Measurements from ENCODE around the gene C2CD4B. TPM values are rescaled to one million over a fixed set of nuclear protein-coding genes. Genes with fewer than 3 reads are reported as not detected.

C2CD4B gene
- total RNA-seq, 1 experiment from 2014 or later: 1.3 TPM

GRCh38 chr15:62212741-62213140 is 47.7 kb upstream of the C2CD4B start:
- Mint-ChIP-seq H3K9me3 (peaks cover 69% of the 10 kb centered on the region), H3K4me3 (no peak overlapping the region), H3K4me1 (peaks cover 10% of the 10 kb centered on the region), H3K36me3 (peaks cover 35% of the 10 kb centered on the region), H3K27me3 (ENCODE audit: low read depth) (peaks cover 3% of the 10 kb centered on the region; the same call in 1 of the 2 replicates), H3K27ac (no peak overlapping the region)
- no peak for ATAC-seq
- ChIA-PET POLR2A (no interaction called here), CTCF (no interaction called here)
- no peak for DNase-seq (ENCODE audit: low spot score)
- TF ChIP-seq, protein P1, sequence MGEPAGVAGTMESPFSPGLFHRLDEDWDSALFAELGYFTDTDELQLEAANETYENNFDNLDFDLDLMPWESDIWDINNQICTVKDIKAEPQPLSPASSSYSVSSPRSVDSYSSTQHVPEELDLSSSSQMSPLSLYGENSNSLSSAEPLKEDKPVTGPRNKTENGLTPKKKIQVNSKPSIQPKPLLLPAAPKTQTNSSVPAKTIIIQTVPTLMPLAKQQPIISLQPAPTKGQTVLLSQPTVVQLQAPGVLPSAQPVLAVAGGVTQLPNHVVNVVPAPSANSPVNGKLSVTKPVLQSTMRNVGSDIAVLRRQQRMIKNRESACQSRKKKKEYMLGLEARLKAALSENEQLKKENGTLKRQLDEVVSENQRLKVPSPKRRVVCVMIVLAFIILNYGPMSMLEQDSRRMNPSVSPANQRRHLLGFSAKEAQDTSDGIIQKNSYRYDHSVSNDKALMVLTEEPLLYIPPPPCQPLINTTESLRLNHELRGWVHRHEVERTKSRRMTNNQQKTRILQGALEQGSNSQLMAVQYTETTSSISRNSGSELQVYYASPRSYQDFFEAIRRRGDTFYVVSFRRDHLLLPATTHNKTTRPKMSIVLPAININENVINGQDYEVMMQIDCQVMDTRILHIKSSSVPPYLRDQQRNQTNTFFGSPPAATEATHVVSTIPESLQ (CRISPR knock-in tag; IDR thresholded peaks at IDR 0.05): no peak
- no peak for TF ChIP-seq ATF2 (CRISPR knock-in tag; IDR thresholded peaks at IDR 0.05; ENCODE audit: borderline replicate concordance, low read depth)
- no peak for TF ChIP-seq IRF2 (CRISPR knock-in tag; IDR thresholded peaks at IDR 0.05; ENCODE audit: borderline replicate concordance, low read depth)
- TF ChIP-seq, protein P2, sequence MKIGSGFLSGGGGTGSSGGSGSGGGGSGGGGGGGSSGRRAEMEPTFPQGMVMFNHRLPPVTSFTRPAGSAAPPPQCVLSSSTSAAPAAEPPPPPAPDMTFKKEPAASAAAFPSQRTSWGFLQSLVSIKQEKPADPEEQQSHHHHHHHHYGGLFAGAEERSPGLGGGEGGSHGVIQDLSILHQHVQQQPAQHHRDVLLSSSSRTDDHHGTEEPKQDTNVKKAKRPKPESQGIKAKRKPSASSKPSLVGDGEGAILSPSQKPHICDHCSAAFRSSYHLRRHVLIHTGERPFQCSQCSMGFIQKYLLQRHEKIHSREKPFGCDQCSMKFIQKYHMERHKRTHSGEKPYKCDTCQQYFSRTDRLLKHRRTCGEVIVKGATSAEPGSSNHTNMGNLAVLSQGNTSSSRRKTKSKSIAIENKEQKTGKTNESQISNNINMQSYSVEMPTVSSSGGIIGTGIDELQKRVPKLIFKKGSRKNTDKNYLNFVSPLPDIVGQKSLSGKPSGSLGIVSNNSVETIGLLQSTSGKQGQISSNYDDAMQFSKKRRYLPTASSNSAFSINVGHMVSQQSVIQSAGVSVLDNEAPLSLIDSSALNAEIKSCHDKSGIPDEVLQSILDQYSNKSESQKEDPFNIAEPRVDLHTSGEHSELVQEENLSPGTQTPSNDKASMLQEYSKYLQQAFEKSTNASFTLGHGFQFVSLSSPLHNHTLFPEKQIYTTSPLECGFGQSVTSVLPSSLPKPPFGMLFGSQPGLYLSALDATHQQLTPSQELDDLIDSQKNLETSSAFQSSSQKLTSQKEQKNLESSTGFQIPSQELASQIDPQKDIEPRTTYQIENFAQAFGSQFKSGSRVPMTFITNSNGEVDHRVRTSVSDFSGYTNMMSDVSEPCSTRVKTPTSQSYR (CRISPR knock-in tag; IDR thresholded peaks at IDR 0.05): no peak
- no peak for TF ChIP-seq ZNF121 (CRISPR knock-in tag; IDR thresholded peaks at IDR 0.05)

DNA sequence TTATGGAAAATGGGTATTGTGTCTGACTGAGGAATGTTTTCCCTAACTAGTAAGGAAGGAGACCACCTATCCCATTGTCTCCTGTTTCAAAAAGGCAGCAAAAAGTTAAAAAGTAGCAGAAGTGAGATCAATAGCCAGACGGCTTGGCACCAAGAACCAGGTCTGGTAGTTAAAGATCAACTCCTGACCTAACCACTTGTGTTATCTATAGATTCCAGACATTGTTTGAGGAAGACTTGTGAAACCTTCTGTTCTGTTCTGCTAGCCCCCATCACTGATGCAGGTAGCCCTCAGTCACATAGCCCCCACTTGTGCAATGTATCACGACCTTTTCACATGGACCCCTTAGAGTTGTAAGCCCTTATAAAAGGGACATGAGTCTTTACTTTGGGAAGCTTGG is 46.3 kb upstream of the C2CD4B start:
- H3K36me3 Mint-ChIP-seq: peaks cover 21% of the 10 kb centered on the region
- CTCF ChIA-PET: no interaction called here
- H3K4me3 Mint-ChIP-seq: no peak overlapping the region
- H3K27ac Mint-ChIP-seq: no peak overlapping the region
- H3K4me1 Mint-ChIP-seq: peaks cover 10% of the 10 kb centered on the region
- DNase-seq (ENCODE audit: low spot score): no peak
- no peak for ATAC-seq
- H3K9me3 Mint-ChIP-seq: peaks cover 57% of the 10 kb centered on the region
- H3K27me3 Mint-ChIP-seq (ENCODE audit: low read depth): no peaks in the 10 kb centered on the region; the same call in 1 of the 2 replicates
- POLR2A ChIA-PET: interaction anchor here (0.5 kb wide), 1 partner anchor 332 kb away, joined by 3 read pairs; no protein-coding TSS in a partner anchor
- no peak for TF ChIP-seq STAT6 (CRISPR knock-in tag; conservative IDR thresholded peaks at IDR 0.05; ENCODE audit: low read depth)
- no peak for TF ChIP-seq NR1H2 (CRISPR knock-in tag; IDR thresholded peaks at IDR 0.05)
- TF ChIP-seq, protein P3, sequence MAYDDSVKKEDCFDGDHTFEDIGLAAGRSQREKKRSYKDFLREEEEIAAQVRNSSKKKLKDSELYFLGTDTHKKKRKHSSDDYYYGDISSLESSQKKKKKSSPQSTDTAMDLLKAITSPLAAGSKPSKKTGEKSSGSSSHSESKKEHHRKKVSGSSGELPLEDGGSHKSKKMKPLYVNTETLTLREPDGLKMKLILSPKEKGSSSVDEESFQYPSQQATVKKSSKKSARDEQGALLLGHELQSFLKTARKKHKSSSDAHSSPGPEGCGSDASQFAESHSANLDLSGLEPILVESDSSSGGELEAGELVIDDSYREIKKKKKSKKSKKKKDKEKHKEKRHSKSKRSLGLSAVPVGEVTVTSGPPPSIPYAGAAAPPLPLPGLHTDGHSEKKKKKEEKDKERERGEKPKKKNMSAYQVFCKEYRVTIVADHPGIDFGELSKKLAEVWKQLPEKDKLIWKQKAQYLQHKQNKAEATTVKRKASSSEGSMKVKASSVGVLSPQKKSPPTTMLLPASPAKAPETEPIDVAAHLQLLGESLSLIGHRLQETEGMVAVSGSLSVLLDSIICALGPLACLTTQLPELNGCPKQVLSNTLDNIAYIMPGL (CRISPR knock-in tag; IDR thresholded peaks at IDR 0.05): no peak
- TF ChIP-seq ATF1 (CRISPR knock-in tag; IDR thresholded peaks at IDR 0.05): no peak
- TF ChIP-seq ESRRA (CRISPR knock-in tag; IDR thresholded peaks at IDR 0.05; ENCODE audit: borderline replicate concordance): no peak
- TF ChIP-seq IRF1 (CRISPR knock-in tag; IDR thresholded peaks at IDR 0.05): no peak
- TF ChIP-seq, protein P4, sequence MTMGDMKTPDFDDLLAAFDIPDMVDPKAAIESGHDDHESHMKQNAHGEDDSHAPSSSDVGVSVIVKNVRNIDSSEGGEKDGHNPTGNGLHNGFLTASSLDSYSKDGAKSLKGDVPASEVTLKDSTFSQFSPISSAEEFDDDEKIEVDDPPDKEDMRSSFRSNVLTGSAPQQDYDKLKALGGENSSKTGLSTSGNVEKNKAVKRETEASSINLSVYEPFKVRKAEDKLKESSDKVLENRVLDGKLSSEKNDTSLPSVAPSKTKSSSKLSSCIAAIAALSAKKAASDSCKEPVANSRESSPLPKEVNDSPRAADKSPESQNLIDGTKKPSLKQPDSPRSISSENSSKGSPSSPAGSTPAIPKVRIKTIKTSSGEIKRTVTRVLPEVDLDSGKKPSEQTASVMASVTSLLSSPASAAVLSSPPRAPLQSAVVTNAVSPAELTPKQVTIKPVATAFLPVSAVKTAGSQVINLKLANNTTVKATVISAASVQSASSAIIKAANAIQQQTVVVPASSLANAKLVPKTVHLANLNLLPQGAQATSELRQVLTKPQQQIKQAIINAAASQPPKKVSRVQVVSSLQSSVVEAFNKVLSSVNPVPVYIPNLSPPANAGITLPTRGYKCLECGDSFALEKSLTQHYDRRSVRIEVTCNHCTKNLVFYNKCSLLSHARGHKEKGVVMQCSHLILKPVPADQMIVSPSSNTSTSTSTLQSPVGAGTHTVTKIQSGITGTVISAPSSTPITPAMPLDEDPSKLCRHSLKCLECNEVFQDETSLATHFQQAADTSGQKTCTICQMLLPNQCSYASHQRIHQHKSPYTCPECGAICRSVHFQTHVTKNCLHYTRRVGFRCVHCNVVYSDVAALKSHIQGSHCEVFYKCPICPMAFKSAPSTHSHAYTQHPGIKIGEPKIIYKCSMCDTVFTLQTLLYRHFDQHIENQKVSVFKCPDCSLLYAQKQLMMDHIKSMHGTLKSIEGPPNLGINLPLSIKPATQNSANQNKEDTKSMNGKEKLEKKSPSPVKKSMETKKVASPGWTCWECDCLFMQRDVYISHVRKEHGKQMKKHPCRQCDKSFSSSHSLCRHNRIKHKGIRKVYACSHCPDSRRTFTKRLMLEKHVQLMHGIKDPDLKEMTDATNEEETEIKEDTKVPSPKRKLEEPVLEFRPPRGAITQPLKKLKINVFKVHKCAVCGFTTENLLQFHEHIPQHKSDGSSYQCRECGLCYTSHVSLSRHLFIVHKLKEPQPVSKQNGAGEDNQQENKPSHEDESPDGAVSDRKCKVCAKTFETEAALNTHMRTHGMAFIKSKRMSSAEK (CRISPR knock-in tag; IDR thresholded peaks at IDR 0.05; ENCODE audit: borderline replicate concordance): no peak
- TF ChIP-seq, protein P5, sequence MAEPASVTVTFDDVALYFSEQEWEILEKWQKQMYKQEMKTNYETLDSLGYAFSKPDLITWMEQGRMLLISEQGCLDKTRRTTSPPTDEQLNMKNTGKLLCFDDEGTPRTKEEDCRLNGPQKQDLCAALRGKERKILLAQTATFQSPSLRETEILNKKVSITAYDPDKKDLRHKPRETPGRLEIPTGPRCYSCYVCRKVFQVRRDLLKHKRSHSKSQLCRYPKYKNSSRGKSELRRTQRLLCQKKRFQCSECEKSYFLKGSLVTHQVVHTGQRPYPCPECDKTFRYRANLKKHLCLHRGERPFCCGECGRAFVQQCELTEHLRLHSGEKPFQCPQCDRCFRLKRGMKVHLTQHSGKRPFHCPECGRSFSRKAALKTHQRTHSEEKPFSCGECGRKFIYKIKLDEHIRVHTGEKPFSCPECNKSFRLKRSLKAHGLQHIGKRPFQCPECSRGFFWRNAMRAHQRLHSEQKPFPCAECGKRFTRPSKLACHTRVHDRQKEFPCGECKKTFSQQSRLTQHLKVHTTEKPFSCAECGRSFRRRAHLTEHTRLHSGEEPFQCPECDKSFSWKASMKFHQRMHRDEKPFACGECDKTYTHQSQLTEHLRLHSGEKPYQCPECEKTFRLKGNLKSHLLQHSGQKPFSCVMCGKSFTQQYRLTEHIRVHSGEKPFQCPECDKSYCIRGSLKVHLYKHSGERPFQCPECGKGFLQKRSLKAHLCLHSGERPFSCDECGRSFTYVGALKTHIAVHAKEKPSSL (CRISPR knock-in tag; conservative IDR thresholded peaks at IDR 0.05): no peak
- TF ChIP-seq ZNF396 (CRISPR knock-in tag; IDR thresholded peaks at IDR 0.05; ENCODE audit: borderline replicate concordance): no peak

All from WTC11 (cell line).